Prostate gland (tissue), 2 donors: ENCODE data around the gene LCN10.

ENCODE experiments used
- POLR2A ChIP-seq: fragments of 450-650 bp; IDR thresholded peaks from one replicate; pipeline ENCODE4 v1.6.1; 2016; ENCODE audit warnings: antibody characterized with exemption, mild to moderate bottlenecking
- TF ChIP-seq, protein P1 (sequence below), 4 experiments: fragments of 200-600 bp in 2 of 4; fragments of 450-650 bp in 2 of 4; sonication (generic) in 2 of 4; IDR thresholded peaks; 1 replicate in 3 of 4; 2 replicates in 1 of 4; pipeline ENCODE4 v1.5.1; 2016 to 2019; ENCODE audit warnings: antibody characterized with exemption in 4 of 4, mild to moderate bottlenecking in 2 of 4, moderate library complexity in 2 of 4

DNA sequence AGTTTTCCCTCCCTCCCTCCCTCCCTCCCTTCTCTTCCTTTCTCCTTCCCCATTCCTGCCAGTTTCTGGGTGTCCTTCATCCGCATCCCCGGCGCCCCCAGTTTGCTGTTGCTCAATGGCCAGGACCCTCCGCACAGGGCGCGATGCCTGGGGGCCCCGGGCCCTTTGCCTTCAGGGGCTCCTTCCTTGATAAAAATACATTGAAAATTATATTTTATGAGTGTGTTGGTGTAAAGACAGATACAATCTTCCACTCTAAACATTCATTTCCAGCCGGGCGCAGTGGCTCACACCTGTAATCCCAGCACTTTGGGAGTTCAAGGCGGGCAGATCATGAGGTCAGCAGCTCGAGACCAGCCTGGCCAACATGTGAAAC, 47.9 kb downstream of the LCN10 start:
- TF ChIP-seq, protein P1, sequence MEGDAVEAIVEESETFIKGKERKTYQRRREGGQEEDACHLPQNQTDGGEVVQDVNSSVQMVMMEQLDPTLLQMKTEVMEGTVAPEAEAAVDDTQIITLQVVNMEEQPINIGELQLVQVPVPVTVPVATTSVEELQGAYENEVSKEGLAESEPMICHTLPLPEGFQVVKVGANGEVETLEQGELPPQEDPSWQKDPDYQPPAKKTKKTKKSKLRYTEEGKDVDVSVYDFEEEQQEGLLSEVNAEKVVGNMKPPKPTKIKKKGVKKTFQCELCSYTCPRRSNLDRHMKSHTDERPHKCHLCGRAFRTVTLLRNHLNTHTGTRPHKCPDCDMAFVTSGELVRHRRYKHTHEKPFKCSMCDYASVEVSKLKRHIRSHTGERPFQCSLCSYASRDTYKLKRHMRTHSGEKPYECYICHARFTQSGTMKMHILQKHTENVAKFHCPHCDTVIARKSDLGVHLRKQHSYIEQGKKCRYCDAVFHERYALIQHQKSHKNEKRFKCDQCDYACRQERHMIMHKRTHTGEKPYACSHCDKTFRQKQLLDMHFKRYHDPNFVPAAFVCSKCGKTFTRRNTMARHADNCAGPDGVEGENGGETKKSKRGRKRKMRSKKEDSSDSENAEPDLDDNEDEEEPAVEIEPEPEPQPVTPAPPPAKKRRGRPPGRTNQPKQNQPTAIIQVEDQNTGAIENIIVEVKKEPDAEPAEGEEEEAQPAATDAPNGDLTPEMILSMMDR (IDR thresholded peaks at IDR 0.05): no peak
- TF ChIP-seq POLR2A: no peak
